HK-2 (cell line): ENCODE measurements around the gene CYP39A1.

Source experiments
- DNase-seq: peaks from one replicate; pipeline ENCODE4 v3.0.0-alpha.2; 2018; ENCODE audit not compliant: unreplicated experiment

Gene CYP39A1

DNA sequence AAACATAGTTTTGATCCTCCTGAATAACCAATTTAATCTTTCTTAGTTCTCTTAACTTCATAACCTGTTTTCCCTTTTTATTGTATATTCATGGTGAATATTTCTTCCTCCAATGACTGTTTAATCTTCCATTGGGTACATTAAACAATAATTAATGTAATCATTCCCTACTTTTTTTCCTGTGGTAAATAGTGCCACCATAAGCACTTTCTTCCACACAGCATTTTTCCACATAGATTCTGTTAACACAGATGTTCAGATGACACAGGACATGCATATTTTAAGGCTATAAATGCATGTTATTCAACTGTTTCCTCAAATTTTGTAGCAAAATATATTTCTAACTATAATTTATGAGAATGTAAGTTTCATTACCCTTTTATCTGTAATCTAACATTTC, 61.9 kb downstream of the CYP39A1 start:
- no peak for DNase-seq

DNA sequence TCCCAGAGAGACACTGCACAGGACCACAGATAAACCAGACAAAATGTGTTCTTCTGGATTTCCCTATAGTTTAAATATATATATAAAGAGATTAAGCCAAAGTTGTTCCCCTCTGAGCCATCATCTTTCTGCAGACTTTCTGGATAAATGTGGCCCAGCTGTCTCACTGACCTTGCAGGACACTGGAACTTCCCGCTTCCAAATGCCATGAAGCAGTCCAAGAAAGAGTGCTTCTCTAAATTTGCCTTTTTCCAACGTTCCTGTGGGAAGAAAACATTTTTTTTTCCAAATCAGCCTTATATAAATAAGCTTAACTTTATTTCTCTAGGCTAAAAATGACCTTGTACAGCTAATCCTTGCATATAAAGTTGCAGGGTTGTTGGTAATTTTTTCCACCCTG, 65.7 kb downstream of the CYP39A1 start:
- no peak for DNase-seq

DNA sequence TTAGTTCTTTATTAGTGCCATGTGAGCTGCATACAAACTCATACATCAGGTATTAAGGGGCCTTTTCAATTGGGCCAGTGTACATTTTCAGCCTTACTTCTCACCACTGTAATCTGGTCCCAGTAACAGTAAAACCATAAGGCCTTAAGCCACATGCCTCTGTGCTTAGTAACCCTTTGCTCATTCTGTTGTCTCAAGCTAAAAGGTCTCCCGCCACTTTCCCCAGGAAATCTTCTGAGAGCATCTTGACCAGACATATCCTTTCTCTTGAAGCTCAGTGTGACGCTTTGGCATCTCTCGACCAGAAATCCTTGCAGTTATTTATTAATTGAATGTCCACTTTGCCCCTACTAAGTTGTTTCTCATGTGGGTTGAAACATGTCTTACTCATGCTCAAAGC, 68.0 kb downstream of the CYP39A1 start:
- DNase-seq: no peak

DNA sequence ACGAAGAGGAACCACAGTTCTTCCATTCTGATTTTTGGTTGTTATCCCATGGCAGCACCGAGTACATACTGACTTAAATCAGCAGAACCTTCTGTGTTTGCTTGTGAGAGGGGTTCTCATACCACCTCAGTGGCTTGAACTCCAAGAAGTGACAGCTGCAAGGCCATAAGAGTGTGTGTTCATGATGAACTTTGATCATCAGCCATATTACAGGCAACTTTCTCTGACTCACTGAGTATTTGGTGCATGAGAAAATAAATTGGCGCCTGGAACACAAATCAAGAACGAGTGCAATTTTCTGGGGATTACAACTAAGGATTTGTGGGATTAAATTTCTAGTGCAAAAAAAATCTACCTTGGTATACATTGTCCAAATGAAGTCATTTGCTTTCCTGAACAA, 68.9 kb downstream of the CYP39A1 start:
- no peak for DNase-seq

DNA sequence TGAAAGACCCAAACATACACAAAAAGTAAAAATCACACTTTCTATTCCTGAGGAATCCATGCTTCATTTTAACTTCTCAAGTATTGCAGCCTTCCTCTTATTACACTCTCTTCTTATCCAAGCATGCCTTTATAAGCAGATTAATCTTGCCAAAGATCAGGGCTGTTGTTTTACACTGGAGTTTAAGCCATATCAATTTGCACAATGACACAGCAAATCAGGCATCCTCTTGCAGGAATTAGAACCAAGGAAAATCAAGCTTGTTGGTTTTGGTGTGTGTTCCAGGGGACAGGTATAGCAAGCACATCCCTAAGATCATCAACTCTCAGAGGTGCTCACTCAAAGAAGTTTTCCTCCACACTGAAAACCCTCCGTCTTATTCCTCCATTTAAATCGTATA, 69.5 kb downstream of the CYP39A1 start:
- DNase-seq: no peak

DNA sequence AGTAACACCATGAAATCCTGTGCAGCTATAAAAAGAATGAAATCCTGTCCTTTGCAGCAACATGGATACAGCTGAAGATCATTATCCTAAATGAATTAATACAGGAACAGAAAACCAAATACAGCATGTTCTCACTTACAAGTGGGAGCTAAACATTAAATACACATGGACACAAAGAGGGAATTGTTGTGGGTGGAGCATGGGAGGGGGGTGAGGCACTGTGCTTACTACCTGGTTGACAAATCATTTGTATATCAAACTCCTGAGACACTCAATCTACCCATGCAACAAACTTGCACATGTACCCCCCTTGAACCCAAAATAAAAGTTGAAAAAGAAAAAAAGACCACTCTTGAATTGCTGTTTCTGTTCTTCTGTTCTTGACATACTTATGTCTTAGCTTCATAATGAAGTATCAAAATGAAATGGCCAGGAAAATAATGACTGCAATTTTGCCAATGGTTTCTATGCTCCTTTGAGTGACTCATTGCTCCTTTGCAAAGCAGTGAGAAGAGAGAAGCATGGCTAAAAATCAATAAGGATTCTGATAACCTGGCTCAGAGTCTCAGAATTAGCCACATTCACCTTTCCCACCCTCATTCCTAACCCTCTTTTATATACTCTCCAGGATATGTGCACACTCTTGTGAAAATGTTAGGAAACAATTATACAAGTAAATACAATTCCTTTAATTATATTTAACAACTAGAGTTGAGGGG, 71.0 kb downstream of the CYP39A1 start:
- DNase-seq: no peak

DNA sequence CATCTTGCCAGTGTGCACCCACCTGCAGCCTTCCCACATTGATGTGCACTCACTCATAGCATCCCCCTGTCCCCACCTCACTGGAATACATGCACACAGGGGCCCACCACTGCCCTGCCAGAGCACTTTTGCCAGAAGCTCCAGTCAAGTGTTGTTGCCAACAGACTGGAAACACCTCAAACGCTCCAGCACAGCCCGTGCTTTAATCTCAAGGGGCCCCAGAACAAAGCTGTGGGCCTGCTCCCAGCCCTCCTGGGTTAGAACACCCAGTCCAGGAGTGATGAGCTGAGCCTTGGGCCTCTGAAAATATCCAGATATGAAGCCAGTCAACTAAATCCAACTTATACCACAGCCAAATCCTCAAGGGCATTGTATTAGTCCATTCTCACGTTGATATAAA, 77.1 kb downstream of the CYP39A1 start:
- DNase-seq: no peak

DNA sequence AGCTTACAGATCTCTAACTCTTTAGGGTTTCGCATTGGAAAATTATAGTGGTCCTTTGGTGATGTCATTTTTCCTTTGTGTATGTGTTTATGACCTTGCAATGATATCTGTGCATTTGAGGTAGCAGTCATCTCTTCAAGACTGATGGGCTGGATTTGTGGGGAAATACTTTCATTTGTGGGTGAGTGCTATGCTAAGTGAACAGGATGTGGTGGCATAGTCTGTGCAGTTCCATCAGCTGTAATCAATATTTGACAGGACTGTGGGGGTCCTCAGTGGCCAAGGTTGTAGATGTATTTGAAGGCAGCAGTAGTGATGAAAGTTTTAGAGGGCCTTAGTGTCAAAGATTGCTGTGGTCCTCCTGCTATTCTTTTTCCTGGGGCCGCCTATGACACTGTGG, 79.5 kb downstream of the CYP39A1 start:
- DNase-seq: no peak

DNA sequence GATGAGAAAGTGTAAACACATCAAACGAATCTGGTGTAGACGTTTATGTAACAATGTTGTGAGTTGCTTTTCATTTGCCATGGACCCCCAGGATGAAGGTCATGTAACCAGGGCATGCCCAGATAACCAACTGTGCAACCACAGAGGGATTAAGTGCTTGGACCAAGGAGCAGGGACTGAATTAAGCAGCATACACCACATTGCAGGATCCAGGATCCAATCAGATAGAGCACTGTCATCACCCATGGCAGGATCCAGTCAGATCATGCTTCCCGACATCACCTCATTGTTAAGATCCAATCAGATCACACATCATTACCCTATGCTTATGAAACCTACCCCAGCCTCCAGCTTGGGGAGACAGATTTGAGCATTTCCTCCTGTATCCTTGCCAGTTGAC, 87.1 kb downstream of the CYP39A1 start:
- no peak for DNase-seq

DNA sequence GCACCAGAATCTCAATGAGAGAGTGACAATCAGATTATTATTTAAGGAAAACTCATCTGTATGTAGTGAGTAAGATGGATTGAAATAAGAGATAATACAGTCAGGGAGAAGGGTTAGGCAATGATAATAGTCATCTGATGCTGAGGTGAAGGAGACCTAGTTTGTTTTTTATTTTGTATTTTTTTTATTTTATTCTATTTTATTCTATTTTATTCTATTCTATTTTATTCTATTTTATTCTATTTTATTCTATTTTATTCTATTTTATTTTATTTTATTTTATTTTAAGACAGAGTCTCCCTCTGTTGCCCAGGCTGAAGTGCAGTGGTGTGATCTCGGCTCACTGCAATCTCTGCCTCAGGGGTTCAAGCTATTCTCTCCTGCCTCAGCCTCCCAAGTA, 88.7 kb downstream of the CYP39A1 start:
- no peak for DNase-seq

DNA sequence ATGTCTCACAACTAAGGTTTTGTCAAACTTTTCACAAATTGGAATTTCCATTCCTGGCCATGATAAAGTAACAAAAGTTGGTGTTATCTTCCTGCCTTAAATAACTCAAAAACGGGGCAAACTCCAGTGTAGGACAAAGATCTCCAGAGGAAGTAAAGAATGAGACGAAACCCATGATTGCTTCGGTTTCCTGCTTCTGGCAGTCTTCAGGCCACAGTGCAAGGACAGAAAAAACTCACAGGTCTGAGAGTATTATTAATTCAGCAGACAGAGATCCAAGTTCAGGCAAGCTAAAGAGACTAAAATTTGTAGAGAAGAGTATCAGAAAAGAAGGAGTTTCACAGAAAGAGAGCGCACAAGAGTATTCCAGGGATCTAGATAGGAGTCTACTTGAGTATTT, 96.6 kb downstream of the CYP39A1 start:
- DNase-seq: no peak

DNA sequence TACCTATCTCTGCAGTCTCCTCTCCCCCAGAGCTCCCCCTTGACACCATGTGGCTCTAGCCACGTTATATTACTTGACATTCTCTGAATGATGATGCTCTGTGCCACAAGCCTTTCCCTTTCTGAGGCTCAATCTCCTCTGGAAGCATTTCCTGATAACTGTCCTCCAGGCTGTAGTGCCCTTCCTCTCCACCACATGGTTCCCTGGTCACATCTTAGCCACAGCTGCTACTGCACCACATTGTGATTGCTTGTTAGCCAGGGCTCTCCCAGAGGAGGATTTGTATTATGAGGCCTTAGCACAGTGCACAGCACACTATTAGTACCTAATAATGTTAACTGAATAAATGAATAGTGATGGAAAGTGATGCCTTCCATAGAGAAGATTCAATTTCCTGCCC, 97.5 kb downstream of the CYP39A1 start:
- no peak for DNase-seq

DNA sequence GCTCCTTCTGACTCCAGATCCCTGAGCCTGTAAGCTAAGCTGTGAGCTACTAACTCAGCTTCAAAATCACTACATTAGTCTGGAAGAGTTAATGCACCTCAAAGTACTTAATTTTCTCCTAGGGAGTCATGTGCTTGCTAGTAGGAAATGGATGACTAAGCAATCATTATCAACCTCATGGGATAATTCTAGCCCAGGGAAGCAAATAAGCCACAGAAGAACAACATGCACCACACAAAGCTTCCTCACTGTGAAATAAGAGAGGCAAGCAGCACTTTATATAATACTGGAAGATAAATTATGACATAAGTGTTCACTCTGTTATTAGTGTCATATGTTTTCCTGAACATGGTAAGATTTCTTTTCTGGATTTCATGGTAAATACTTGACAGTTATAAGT, 103.5 kb downstream of the CYP39A1 start:
- no peak for DNase-seq

DNA sequence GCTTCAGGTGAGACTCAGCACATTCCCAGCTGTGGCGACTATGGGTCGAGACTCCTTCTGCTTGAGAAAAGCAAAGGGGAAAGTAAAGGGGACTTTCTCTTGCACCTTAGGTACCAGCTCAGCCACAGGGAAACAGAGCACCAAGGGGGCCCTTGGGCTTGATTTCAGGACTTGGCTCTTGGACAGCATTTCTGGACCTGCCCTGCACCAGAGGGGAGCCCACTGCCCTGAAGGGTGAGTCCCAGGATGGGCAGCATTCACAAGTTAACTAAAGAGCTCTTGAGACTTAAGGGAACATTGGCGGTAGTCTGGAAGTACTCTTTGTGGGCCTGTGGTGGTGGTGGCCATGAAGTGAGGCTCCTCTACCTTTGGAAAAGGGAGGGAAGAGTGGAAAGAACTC, 111.1 kb downstream of the CYP39A1 start:
- DNase-seq: no peak

DNA sequence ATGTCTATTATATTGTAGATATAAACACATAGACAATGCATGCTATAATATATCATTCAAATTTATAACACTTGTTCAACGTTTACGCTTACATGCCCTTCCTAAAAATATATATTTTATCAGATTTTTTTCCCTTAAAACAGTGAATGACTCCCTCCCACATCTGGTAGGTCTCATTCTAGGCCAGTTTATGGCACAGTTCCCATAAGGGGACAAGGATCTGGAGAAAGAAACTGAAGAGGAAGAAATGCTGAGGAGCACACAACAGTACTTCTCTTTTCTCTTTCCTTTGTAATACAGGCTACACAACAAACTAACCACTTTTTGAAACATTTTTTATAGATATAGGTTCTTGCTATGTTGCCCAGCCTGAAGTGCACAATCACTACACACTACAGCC, 112.8 kb downstream of the CYP39A1 start:
- no peak for DNase-seq

DNA sequence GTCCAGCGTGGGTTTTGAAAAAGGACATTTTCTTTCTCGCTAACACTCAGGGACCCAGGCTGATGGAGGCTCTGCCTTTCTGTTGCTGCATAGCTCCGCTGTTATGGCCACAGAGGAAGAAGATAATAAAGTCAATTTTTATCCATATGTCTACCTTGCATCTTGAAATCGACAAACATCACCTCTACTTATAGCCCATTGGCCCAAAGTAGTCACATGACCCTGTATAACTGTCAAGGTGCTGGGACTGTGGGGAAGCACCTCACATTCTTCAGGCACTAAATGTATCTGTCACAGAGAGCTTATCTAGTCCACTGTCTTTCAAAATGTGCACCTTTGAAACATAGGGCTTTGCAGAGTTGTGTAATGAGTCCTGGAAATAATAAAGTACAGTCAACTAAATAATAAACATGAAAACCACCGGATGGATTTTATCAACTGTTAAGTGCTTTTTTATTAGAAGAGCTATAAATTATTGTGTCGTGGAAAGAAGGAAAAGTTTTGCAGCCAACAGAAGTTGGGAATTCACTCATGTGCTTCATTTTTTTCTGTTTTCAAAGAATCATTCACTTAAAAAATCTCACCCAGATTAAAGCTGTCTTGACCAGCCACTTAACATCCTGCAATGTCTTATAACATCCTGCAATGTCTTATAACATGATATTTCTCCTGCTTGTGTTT, 113.7 kb downstream of the CYP39A1 start:
- DNase-seq: no peak

DNA sequence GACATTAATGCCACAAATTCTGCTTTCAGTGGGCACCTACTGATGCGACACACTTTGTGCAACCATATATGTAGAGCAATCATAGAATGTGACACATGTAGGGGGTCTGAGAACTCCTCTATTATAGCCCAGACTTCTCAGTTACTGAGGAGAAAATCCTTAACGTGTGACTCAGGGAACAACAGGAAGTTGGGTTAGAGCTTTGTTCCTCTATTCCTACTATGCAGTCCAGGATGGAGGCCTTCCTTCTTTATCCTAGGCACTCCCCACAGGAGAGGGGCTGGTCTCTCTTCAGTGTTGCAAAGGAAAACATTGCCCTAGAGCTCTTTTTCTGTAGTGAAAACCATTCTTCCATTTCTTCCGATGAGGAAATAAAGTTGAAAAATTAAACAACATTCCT, 121.7 kb downstream of the CYP39A1 start:
- no peak for DNase-seq

DNA sequence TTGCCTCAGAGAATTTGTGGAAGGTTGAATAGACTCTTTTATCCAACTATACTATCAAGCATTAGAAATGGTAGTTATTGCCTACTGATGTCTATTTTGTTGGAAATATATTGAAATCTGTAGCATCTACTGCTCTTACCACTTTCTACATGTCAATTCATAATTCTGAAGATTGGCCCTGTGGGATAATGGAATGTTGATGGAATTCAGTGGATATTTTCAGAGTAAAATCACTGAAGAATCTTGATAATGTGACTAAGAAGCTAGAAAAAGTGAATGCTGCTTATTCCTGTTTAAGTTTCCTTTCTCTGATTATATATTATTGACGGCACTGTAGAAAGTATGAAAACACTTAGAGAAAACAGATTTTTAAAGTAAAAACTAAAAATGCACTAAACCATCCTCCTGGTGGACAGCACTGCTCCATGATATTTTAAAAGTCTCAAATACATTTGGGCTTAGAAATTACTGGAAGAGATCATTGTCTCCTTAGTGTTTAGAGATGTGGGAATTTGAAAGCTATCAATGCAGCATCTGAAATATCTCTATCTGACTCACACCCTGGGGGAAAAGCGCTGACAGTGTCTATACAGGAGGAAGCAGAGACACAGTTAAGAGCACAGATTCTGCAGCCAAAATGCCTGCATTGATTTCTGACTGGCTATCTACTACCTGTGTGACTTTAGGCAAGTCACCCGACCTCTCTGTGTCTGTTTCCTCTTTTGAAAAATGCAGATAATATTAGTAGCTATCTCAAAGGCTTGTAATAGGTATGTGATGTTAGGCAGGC, 123.5 kb downstream of the CYP39A1 start:
- no peak for DNase-seq

DNA sequence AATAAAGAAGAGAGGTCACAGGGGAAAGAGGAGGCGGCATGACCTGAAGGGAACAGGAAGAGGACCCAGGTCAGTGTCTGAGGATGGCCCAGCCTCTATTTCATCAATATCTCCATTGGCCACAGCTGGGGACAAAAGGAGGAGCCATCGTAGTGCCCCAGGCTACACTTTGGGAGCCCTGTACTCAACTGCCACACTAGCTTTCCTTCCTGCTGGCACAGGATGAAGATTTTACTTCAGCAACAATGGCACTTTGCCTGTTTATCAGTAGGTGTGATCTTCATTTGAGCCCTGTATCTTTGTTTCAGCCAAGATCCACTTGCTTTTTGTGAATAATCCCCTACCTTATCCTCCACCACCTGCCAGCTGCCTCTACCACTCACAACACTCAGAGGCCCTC, 126.0 kb downstream of the CYP39A1 start:
- no peak for DNase-seq

DNA sequence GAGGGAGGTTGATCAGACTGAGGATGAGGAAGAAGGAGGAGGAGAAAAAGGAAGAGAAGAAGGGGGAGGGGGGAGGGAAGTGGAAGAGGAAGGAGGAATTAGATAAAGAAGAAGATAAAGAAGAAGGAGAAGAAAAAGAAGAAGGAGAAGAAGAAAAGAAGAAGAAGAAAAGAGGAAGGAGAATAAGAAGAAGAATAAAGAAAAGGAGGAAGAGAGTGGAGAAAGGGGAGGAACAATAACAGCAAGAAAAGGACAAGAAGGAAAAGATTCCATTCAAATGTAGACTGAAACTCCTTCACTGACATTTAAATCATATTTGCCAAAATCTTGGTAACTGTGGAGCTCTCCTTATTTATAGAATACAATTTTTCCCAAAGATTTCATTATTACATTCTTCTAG, 127.0 kb downstream of the CYP39A1 start:
- no peak for DNase-seq

DNA sequence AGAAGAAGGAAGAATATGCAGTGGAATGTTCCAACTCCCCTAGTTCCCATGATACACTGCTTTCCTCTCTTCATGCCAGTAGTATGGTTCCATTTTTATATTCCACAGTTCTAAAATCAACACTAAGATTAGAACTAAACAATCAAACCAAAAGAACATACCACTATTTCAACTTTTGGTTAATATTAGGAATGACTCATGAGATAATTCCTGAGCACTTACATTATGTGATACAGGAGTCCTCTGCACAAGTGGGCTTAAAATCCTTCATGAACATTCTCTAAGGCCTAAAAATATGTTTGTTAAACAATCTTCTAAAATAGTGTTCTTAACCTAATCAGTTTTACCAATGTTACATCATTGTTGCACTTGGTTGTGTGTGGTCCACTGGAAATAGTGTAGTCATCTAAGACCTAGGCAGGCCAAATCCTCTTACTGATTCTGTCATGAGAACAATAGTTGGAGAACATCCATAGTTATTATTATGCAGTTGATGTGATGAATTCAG, 131.1 kb downstream of the CYP39A1 start:
- no peak for DNase-seq

DNA sequence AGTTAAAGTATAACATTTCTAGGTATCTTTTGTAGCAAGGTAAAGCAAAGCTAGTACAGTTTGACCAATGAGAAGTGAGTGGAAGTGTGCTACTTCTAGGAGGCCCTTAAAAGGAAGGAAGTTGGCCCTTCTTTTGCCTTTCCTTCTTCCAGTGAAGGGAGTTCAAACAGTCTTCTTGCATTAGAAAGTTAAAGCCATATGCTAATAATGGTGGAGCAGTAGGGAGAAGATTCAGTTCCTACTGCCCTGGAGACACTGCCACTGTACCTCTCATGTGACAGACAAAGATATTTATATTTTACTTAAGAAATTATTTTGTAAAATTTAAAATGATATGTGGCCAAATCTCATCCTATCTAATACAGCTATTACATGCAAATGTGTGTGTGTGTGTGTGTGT, 135.4 kb downstream of the CYP39A1 start:
- DNase-seq: no peak

DNA sequence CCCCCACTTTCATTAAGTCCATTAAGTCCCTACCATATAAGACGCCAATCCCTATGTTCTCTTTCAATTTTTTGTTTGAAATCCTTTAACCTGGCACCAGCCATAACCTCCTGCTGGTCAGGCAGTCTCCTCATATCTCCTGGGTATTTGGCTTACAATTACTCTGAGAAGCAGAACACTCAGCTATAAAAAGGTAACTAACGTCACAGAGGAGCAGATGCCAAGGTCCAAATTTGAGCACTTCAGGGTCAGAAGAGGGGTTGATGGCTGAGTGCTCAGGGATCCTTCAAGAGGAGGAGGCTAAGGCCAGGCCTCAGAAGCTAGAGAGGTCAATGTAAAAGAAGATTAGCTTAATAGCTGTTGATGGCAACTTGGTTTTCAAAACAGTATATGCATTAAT, 139.1 kb downstream of the CYP39A1 start:
- DNase-seq: no peak
